Neural progenitor cell (in vitro differentiated cells): ENCODE data around the gene PLOD1. TPM values are rescaled to one million over a fixed set of nuclear protein-coding genes. Genes with fewer than 3 reads are reported as not detected.

Experiments
- DNase-seq: peaks from one replicate; pipeline ENCODE4 v3.0.0-alpha.2; 2016; ENCODE audit warnings: low spot score
- H2AFZ ChIP-seq: fragments of 200-600 bp; sonication (generic); replicated peaks from 2 replicates; pipeline ENCODE4 v1.6.1; 2016; ENCODE audit warnings: antibody characterized with exemption
- H3F3A ChIP-seq: fragments of 200-600 bp; sonication (generic); 2 replicates; pipeline ENCODE4 v1.6.1; 2016; ENCODE audit warnings: antibody characterized with exemption, low read depth
- H3K27ac ChIP-seq: fragments of 200-600 bp; sonication (generic); 2 replicates; pipeline ENCODE4 v1.5.1; 2016; ENCODE audit warnings: mild to moderate bottlenecking
- H3K27me3 ChIP-seq: fragments of 200-600 bp; sonication (generic); 2 replicates; pipeline ENCODE4 v1.6.1; 2016; ENCODE audit warnings: mild to moderate bottlenecking, moderate library complexity
- H3K36me3 ChIP-seq: fragments of 200-600 bp; sonication (generic); 2 replicates; pipeline ENCODE4 v1.5.1; 2016
- H3K4me1 ChIP-seq: fragments of 200-600 bp; sonication (generic); 2 replicates; pipeline ENCODE4 v1.6.1; 2016; ENCODE audit warnings: mixed run types
- H3K4me2 ChIP-seq: fragments of 200-600 bp; sonication (generic); 2 replicates; pipeline ENCODE4 v1.6.1; 2016
- H3K4me3 ChIP-seq: fragments of 200-600 bp; sonication (generic); 2 replicates; pipeline ENCODE4 v1.5.1; 2016
- H3K79me2 ChIP-seq: fragments of 200-600 bp; sonication (generic); 2 replicates; pipeline ENCODE4 v1.6.1; 2016; ENCODE audit warnings: low read depth
- H3K9ac ChIP-seq: fragments of 200-600 bp; sonication (generic); 2 replicates; pipeline ENCODE4 v1.6.1; 2016
- H3K9me3 ChIP-seq: fragments of 200-600 bp; sonication (generic); 2 replicates; pipeline ENCODE4 v1.5.1; 2016; ENCODE audit warnings: low read depth
- H4K20me1 ChIP-seq: fragments of 200-600 bp; sonication (generic); 2 replicates; pipeline ENCODE4 v1.6.1; 2016; ENCODE audit warnings: low read depth
- H3K27ac Mint-ChIP-seq: 3 replicates; pipeline ENCODE4 v1.8.0; 2021; ENCODE audit warnings: mixed read lengths
- H3K27me3 Mint-ChIP-seq: 2 replicates; pipeline ENCODE4 v1.8.0; 2022; ENCODE audit warnings: low read depth, mild to moderate bottlenecking, inconsistent platforms, moderate library complexity, mixed read lengths; ENCODE audit not compliant: insufficient read depth
- H3K36me3 Mint-ChIP-seq: 3 replicates; pipeline ENCODE4 v1.8.0; 2021; ENCODE audit warnings: mixed read lengths
- H3K4me1 Mint-ChIP-seq: 3 replicates; pipeline ENCODE4 v1.8.0; 2021; ENCODE audit warnings: mixed read lengths
- H3K4me3 Mint-ChIP-seq: 3 replicates; pipeline ENCODE4 v1.8.0; 2021; ENCODE audit warnings: mild to moderate bottlenecking, moderate library complexity, mixed read lengths
- H3K9me3 Mint-ChIP-seq: 3 replicates; pipeline ENCODE4 v1.8.0; 2020; ENCODE audit warnings: mixed read lengths
- CTCF ChIP-seq: fragments of 200-600 bp; sonication (generic); IDR thresholded peaks from 2 replicates; pipeline ENCODE4 v1.5.1; 2017; ENCODE audit warnings: antibody characterized with exemption, mild to moderate bottlenecking
- EZH2 ChIP-seq: fragments of 200-600 bp; sonication (generic); IDR thresholded peaks from 2 replicates; pipeline ENCODE4 v1.6.1; 2017; ENCODE audit warnings: antibody characterized with exemption, mild to moderate bottlenecking, moderate library complexity
- EZH2phosphoT487 ChIP-seq: fragments of 200-600 bp; sonication (generic); IDR thresholded peaks from 2 replicates; pipeline ENCODE4 v1.6.1; 2017; ENCODE audit warnings: antibody characterized with exemption
- total RNA-seq: library from RNA; depleted of rRNA; stranded (reverse); fragments of >200 nt; gene quantifications from 2 replicates; pipeline ENCODE4 v1.2.3, GENCODE V29; 2015; ENCODE audit warnings: low replicate concordance

Gene PLOD1
- total RNA-seq, 1 donor from 2014 or later = 27.2 TPM

GRCh38 chr1:11919621-11920020 is 14.9 kb upstream of the PLOD1 start:
- H4K20me1 ChIP-seq = peaks cover 36% of the 10 kb centered on the region
- peaks cover 22% of the 10 kb centered on the region for H3K4me1 ChIP-seq
- no peak overlapping the region for H3K27ac ChIP-seq
- H3K27me3 ChIP-seq = no peaks in the 10 kb centered on the region
- H3K4me3 Mint-ChIP-seq = no peak overlapping the region
- peaks cover 8% of the 10 kb centered on the region for H3K27me3 Mint-ChIP-seq
- no peak for DNase-seq
- H3F3A ChIP-seq = peaks cover 12% of the 10 kb centered on the region
- H3K79me2 ChIP-seq = peaks cover 20% of the 10 kb centered on the region
- H3K4me2 ChIP-seq = no peak overlapping the region
- peaks cover 15% of the 10 kb centered on the region for H3K4me1 Mint-ChIP-seq
- H2AFZ ChIP-seq = no peak overlapping the region
- H3K9ac ChIP-seq = no peak overlapping the region
- no peaks in the 10 kb centered on the region for H3K36me3 ChIP-seq
- H3K9me3 Mint-ChIP-seq = no peaks in the 10 kb centered on the region
- no peaks in the 10 kb centered on the region for H3K9me3 ChIP-seq
- TF ChIP-seq EZH2phosphoT487 (no peak), CTCF (no peak), EZH2 (no peak)
- H3K4me3 ChIP-seq = no peak overlapping the region
- H3K27ac Mint-ChIP-seq = no peak overlapping the region
- H3K36me3 Mint-ChIP-seq = peaks cover 16% of the 10 kb centered on the region

- TF ChIP-seq CTCF (no peak), EZH2 (no peak), EZH2phosphoT487 (no peak)
- H3K9me3 ChIP-seq = no peaks in the 10 kb centered on the region
- no peaks in the 10 kb centered on the region for H3K27me3 ChIP-seq
- Mint-ChIP-seq H3K4me3 (peak overlapping the region; percentile 24), H3K4me1 (peaks cover 20% of the 10 kb centered on the region), H3K9me3 (no peaks in the 10 kb centered on the region), H3K36me3 (peaks cover 16% of the 10 kb centered on the region), H3K27me3 (peaks cover 8% of the 10 kb centered on the region), H3K27ac (no peak overlapping the region)
- H2AFZ ChIP-seq = no peak overlapping the region
- no peak for DNase-seq
- H4K20me1 ChIP-seq = peaks cover 43% of the 10 kb centered on the region
- peak overlapping the region; percentile 63 for H3K4me2 ChIP-seq
- peak overlapping the region; percentile 59 for H3K27ac ChIP-seq
- H3K36me3 ChIP-seq = no peaks in the 10 kb centered on the region
- H3K79me2 ChIP-seq = peaks cover 28% of the 10 kb centered on the region
- H3F3A ChIP-seq = peaks cover 12% of the 10 kb centered on the region
- peak overlapping the region; percentile 62 for H3K9ac ChIP-seq
- H3K4me1 ChIP-seq = peaks cover 25% of the 10 kb centered on the region
- H3K4me3 ChIP-seq = no peak overlapping the region
These were observed 14.1 kb upstream of the PLOD1 start for GRCh38 chr1:11920239-11920903.

DNA sequence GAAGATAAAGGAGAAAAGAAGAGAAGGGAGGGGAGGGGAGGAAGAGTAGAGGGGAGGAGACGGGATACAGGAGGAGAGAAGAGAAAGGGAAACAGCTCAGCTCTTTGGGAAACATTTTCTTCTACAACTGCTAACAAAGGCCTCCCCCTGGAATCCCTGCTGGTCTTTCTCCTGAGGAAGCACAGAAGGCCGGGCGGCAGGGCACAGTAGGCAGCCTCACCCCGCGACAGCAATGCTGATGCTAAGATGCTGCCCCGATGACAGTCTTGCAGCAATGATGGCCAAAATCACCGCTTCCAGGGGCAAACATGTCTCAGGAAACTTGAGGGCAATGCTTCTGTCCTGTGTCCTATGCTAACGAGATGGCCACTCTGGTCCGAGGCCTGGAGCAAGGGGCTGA is 13.5 kb upstream of the PLOD1 start:
- Histone ChIP-seq H3K27ac (peak overlapping the region; percentile 59), H3K4me2 (peak overlapping the region; percentile 63), H3K4me1 (peaks cover 24% of the 10 kb centered on the region), H3K27me3 (no peaks in the 10 kb centered on the region), H3K9ac (peak overlapping the region; percentile 62), H3K9me3 (no peaks in the 10 kb centered on the region), H4K20me1 (peaks cover 45% of the 10 kb centered on the region), H3K79me2 (peaks cover 32% of the 10 kb centered on the region), H3K4me3 (peak overlapping the region; percentile 10), H3K36me3 (no peaks in the 10 kb centered on the region), H2AFZ (no peak overlapping the region), H3F3A (peaks cover 12% of the 10 kb centered on the region)
- Mint-ChIP-seq H3K36me3 (peaks cover 16% of the 10 kb centered on the region), H3K4me1 (peaks cover 20% of the 10 kb centered on the region), H3K4me3 (no peak overlapping the region), H3K9me3 (no peaks in the 10 kb centered on the region), H3K27me3 (peaks cover 8% of the 10 kb centered on the region), H3K27ac (no peak overlapping the region)
- peak; percentile 54 for DNase-seq
- no peak for TF ChIP-seq CTCF
- no peak for TF ChIP-seq EZH2phosphoT487
- no peak for TF ChIP-seq EZH2
